AG09319 (cell line): ENCODE measurements around the gene GNAI2.
"Not testable (repeated sequence)": the region's sequence is repeated elsewhere in the genome, so short reads cannot be mapped to it uniquely, and the experiment has no call there.

ENCODE experiments used
- DNase-seq: peaks from one replicate; pipeline ENCODE4 v3.0.0-alpha.2; 2010; ENCODE audit warnings: low read depth; ENCODE audit errors: extremely low read depth
- TF ChIP-seq, protein P1 (sequence below): IDR thresholded peaks from 2 replicates; pipeline ENCODE4 v1.5.1; 2011; ENCODE audit warnings: low read depth, mild to moderate bottlenecking, inconsistent platforms, low read length, moderate library complexity

The GNAI2 gene

DNA sequence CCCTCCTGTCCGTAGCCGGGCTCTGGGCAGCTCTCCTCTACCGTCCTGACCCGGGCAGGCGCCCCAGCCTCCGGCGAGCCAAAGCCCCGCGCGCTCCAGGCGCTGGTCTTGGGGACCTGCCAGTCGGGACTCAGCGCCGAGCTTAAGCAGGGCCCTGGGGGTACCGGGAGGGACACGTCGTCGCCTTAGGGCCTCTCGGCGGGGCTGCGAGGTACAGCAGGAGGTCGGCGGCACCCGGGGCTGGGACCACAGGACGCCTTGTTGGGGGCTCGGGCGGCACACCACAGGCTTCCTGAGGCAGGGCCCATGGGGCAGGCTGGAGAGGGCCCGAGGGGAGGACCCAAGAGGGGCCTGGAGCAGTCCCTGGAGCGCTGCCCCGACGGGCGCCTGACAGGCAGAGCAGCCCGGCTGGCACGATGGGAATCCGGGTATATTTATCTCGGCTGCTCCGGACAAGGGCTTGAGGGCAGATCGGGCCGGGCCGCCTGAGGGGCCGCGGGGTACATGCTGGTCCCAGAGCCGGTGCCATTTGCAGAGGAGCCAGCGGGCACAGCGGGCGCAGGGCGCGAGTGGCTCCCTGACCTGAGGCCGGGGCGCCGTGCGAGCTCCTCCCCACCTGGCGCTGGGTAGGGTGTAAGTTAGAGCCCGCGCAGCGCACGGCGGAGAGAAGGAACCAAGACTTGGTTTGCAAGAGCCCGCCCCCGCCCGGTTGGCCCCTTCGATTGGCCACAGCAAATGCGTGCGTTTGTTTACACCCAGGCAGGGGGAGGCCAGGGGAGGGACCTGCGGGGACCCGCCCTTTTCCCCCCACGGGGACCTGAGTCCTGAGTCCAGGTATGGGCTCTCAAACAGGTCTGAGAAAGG is 30.4 kb upstream of the GNAI2 start:
- no peak for DNase-seq

DNA sequence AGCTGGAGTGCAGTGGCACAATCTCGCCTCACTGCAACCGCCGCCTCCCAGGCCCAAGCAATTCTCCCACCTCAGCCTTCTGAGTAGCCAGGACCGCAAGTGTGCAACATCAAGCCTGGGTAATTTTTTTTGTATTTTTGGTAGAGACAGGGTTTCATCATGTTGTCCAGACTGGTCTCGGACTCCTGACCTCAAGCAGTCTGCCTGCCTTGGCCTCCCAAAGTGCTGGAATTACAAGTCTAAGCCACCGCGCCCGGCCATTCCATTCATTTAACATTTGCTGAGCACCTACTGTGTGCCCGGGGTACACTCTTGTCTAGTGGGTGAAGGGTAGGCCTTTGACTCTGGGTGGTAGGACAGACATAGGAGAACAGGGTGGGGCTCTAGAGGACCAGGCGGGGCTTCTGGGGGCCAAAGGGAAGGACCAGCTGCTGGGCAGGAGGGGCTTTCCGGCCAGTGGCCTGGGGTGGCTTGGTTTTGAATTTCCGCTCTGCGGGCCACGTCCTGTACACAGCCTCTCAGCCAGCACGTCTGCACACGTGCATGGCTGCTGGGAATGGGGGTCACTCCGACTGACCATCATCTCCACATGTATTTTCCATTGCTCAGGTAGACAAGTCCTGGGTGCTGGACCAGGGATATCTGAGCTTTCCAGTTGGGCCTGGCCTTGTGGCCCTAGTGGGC is 28.5 kb upstream of the GNAI2 start:
- DNase-seq, result no peak
- TF ChIP-seq, protein P1, sequence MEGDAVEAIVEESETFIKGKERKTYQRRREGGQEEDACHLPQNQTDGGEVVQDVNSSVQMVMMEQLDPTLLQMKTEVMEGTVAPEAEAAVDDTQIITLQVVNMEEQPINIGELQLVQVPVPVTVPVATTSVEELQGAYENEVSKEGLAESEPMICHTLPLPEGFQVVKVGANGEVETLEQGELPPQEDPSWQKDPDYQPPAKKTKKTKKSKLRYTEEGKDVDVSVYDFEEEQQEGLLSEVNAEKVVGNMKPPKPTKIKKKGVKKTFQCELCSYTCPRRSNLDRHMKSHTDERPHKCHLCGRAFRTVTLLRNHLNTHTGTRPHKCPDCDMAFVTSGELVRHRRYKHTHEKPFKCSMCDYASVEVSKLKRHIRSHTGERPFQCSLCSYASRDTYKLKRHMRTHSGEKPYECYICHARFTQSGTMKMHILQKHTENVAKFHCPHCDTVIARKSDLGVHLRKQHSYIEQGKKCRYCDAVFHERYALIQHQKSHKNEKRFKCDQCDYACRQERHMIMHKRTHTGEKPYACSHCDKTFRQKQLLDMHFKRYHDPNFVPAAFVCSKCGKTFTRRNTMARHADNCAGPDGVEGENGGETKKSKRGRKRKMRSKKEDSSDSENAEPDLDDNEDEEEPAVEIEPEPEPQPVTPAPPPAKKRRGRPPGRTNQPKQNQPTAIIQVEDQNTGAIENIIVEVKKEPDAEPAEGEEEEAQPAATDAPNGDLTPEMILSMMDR, result no peak

More for the DNA sequence above, 30.4 kb upstream of the GNAI2 start:
- TF ChIP-seq, protein P1, result no peak

DNA sequence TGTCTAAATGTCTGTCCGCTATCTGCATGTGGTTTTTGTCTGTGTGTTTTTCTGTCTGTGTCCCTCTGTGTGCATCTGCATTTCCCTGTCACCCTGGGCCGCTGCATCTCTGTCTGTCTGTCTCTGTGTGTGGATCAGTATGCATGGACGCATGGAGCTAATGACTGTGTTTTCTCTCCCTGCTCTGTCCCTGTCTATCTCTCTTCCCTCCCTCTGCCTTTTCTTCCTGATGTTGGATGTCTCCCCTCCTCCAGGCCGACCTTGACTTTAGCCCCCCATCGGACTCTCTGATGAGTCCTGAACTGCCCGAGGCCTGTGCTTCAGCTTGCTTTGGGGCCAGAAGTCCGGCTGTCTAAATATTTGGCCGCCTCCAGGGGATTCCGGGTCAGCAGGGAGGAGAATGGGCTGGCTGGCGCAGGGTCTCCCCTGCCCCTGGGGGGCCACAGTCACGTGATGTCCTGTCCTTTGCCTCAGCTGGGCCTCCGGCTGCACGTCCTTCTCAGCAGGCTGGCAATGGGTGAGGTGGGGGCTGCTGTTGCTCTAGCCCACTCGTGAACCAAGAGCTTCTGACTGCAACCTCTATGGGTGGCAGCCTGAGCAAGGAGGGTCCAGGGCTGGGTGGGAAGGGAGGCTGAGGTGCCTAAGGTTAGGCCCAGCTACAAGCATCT is 27.2 kb upstream of the GNAI2 start:
- TF ChIP-seq, protein P1, result no peak
- no peak for DNase-seq

DNA sequence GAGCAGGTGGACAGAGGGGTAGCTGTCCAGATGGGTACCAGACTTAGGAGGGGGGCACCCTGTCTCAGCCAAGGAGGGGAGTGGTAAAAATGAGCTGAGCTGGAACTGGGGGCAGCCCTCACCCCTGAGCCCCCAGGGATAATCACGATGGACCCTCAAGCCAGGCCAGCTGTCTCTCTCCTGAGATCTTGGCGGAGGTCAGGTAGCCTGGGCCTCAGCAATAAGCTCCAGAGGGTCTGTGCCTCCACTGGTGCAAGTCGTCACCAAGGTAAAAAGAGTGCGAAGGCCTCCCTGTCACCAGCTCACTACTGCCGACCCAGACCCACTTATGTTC is 25.9 kb upstream of the GNAI2 start:
- TF ChIP-seq, protein P1, result no peak
- DNase-seq, result no peak

DNA sequence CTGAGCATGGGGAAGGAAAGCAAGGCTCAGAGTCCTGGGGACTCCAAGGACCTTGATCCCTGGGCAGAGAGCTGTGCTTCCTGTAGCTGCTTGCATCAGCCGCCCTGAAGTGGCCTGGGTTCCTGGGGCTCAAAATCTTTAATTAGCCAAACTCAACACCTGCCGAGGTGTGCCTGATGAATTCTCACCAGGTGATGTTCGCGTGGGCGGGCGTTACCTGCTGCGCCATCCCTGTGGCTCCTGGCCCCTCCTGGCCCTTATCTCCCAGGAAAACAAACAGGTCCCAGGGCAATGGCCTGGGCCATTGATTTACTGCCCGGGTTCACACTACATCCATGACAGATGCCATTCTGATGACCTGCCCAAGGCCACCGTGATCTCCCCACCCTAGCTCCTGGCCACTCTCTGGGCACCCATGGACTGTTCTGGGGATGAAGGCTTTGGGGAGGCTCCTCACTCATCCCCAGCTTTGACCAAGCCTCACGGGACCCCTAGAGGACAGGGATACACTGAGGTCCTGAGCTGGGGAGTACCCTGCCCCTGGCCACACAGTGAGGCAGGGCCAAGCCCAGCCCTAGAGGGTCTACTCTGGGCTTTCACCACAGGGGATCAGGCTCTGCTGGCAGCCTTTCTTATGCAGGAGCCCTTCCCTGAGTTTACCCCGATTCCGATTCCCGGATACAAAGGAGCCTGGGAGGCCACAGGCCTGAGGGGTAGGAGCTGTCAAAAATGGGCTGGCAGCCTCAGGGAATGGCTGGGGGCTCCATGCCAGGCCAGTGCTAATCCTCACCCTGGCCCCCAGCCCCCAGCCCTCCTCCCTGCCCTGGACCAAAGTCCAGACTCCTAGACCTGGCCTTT is 25.3 kb upstream of the GNAI2 start:
- DNase-seq, result no peak
- TF ChIP-seq, protein P1, result no peak

DNA sequence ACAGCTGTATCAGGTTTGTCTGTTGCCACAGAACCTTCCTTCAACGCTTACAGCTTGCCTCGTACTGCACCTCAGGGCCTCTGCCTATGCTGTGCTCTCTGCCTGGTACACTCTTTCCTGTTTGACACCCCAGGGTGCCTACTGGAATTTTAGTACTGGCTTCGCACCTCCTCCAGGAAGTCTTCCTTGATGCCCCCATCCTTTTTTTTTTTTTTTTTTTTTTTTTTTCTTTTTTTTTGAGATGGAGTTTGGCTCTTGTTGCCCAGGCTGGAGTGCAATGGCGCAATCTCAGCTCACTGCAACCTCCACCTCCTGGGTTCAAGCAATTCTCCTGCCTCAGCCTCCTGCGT is 24.7 kb upstream of the GNAI2 start:
- not testable (repeated sequence) for DNase-seq

DNA sequence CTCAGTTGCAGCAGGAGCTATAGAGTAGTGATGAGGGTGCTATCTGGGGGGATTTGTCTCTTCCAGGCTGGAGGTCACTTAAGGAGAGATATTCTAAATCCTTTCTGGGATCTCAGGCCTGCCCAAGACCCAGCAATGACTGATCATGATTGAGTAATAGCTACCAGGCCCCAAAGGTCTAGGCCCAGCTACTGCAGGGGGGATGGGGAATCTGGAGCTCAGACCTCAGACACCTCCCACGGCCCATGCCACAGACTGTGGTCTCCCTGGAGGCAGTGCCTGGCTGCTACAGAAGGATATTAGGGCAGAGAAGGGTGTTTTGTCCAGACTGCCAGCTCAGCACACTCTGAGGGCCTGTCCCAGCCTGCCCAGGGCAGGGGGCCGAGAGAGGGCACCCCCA is 24.1 kb upstream of the GNAI2 start:
- TF ChIP-seq, protein P1, result no peak
- DNase-seq, result peak; percentile 8
